Upper lobe of left lung (tissue), 6 donors: ENCODE measurements around the gene SLC49A3. TPM values are rescaled to one million over a fixed set of nuclear protein-coding genes. Genes with fewer than 3 reads are reported as not detected.
A peak's percentile ranks its signal among the peaks of the same experiment; 100 is the strongest.

Source experiments
- ATAC-seq, 2 donors: fragments of 200-7000 bp; cut with Tn5 transposase; one replicate each; pipeline ENCODE4 v1.9.1; 2022; ENCODE audit warnings: mild to moderate bottlenecking in 2 of 2, moderate library complexity in 2 of 2; ENCODE audit not compliant: low FRiP score in 2 of 2
- DNase-seq, 2 donors: peaks; one replicate each; pipeline ENCODE4 v3.0.0-alpha.2; 2019 to 2020
- H3K27ac ChIP-seq, 4 donors: fragments of 200-600 bp; sonication (generic); one replicate each; pipeline ENCODE4 v1.5.1; 2016 to 2019
- H3K27me3 ChIP-seq, 4 donors: fragments of 200-600 bp; sonication (generic); one replicate each; pipeline ENCODE4 v1.5.1; 2017 to 2019
- H3K36me3 ChIP-seq, 4 donors: fragments of 200-600 bp; sonication (generic); one replicate each; pipeline ENCODE4 v1.5.1; 2016 to 2019
- H3K4me1 ChIP-seq, 4 donors: fragments of 200-600 bp; sonication (generic); one replicate each; pipeline ENCODE4 v1.5.1; 2018 to 2019
- H3K4me3 ChIP-seq, 4 donors: fragments of 200-600 bp; sonication (generic); one replicate each; pipeline ENCODE4 v1.5.1; 2017 to 2019; ENCODE audit warnings: mild to moderate bottlenecking in 2 of 4, moderate library complexity in 1 of 4
- H3K9me3 ChIP-seq, 4 donors: fragments of 200-600 bp; sonication (generic); one replicate each; pipeline ENCODE4 v1.5.1; 2018 to 2019
- EP300 ChIP-seq, 4 donors: sonication (generic); formaldehyde crosslinking; IDR thresholded peaks; one replicate each; pipeline ENCODE4 v1.5.1; 2017; ENCODE audit warnings: antibody characterized with exemption in 4 of 4, control low read depth in 2 of 4
- POLR2A ChIP-seq, 4 donors: fragments of 450-650 bp; IDR thresholded peaks; one replicate each; pipeline ENCODE4 v1.5.1; 2016 to 2017; ENCODE audit warnings: antibody characterized with exemption in 4 of 4, mild to moderate bottlenecking in 2 of 4
- POLR2AphosphoS5 ChIP-seq, 2 donors: sonication (generic); formaldehyde crosslinking; IDR thresholded peaks; one replicate each; pipeline ENCODE4 v1.5.1; 2017; ENCODE audit warnings: antibody characterized with exemption in 2 of 2
- WGBS, 2 donors: methylation state at CpG; one replicate each; pipeline ENCODE4 v1.1.5; 2017 to 2018; 5-methylcytosine and 5-hydroxymethylcytosine counted together
- total RNA-seq, 6 donors: library from RNA; depleted of rRNA in 4 of 6; stranded (reverse); fragments of >200 nt in 4 of 6; gene quantifications; one replicate each; pipeline versions ENCODE4 v1.1.0 to v1.2.1, GENCODE V29; 2016 to 2021
- TF ChIP-seq, protein P1 (sequence below), 6 experiments: fragments of 450-650 bp in 4 of 6; fragments of 200-600 bp in 2 of 6; sonication (generic) in 2 of 6; IDR thresholded peaks; one replicate each; pipeline ENCODE4 v1.5.1; 2016 to 2019; ENCODE audit warnings: antibody characterized with exemption in 6 of 6
- donor health status: DM: no; HTN: no; CAD: no; lungs with moderate emphysema.
- donor health status: DM: no; HTN: yes; CAD: no; lungs with severe emphysema.

The SLC49A3 gene
- total RNA-seq, 6 donors from 2014 or later = 12.2 to 65.0 (median 32.3) TPM

DNA sequence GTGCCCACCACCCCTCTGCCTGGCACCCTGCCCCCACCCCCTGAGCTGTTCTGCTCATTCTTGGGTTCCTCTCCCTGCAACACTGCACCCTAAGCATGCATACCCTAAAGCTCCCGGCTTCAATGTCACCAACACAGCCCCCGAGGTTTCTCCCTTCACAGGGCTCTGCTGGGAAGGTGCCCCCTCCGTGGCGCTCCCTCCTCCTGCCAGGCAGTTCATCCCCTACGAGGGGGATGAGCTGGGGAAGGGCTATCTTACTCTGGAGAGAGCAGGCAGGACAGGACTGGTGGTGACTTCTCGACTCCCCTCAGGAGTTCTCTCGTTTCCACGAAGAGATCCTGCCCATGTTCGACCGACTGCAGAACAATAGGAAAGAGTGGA is 21.4 kb downstream of the SLC49A3 start:
- TF ChIP-seq, protein P1, sequence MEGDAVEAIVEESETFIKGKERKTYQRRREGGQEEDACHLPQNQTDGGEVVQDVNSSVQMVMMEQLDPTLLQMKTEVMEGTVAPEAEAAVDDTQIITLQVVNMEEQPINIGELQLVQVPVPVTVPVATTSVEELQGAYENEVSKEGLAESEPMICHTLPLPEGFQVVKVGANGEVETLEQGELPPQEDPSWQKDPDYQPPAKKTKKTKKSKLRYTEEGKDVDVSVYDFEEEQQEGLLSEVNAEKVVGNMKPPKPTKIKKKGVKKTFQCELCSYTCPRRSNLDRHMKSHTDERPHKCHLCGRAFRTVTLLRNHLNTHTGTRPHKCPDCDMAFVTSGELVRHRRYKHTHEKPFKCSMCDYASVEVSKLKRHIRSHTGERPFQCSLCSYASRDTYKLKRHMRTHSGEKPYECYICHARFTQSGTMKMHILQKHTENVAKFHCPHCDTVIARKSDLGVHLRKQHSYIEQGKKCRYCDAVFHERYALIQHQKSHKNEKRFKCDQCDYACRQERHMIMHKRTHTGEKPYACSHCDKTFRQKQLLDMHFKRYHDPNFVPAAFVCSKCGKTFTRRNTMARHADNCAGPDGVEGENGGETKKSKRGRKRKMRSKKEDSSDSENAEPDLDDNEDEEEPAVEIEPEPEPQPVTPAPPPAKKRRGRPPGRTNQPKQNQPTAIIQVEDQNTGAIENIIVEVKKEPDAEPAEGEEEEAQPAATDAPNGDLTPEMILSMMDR (IDR thresholded peaks at IDR 0.05) = no peak
- TF ChIP-seq POLR2AphosphoS5 (IDR thresholded peaks at IDR 0.05) = no peak
- no peaks in the 10 kb centered on the region for H3K9me3 ChIP-seq
- peaks cover 7 to 22% (median 8%) of the 10 kb centered on the region in 4 donors for H3K4me1 ChIP-seq

DNA sequence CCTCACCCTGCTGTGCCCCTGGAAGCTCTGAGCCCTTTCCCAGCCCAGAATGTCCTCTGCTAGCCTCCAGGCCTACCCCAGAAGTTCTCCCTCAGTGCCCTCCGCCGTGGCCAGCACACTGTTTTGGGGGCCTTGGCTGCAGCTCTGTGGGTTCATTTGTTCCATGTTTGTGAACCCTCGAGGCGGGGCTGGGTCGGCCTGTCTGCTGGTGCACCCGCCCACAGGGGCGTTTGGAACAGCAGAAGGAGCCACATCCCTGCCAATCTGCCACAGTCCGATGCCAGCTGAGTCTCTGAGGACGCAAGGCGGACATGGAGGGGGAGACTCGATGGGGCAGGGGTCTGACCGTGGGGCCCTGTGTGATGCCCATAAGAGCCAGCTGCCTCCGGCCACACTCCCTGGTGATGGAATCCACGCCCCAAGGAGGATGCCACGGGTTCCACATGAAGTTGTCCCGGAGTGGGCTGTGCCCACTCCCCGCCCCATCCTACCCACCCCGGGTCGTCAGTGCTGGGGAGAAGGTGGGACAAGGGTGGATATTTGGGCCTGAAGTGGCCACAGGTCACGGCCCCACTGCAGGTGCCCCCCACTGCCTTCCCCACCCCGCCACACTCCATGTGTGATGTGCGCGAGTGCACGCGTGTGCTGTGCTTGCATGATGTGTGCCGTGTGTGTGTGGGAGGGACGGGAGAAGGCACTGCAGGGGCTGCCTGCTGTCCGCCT is 22.0 kb downstream of the SLC49A3 start:
- H3K27ac ChIP-seq = no peak overlapping the region
- DNase-seq (peak in 1 of 2 donors; percentile 53), ATAC-seq (no peak)
- TF ChIP-seq, protein P1 (IDR thresholded peaks at IDR 0.05) = no peak
- TF ChIP-seq POLR2AphosphoS5 (IDR thresholded peaks at IDR 0.05) (no peak), POLR2A (IDR thresholded peaks at IDR 0.05) (no peak), EP300 (IDR thresholded peaks at IDR 0.05) (no peak)
- no peaks in the 10 kb centered on the region for H3K9me3 ChIP-seq
- 92 to 93% methylated on average over 17 to 28 of the region's 28 CpGs for WGBS, 2 donors
- H3K4me1 ChIP-seq = peaks cover 7 to 21% (median 8%) of the 10 kb centered on the region in 4 donors
- H3K4me3 ChIP-seq = no peak overlapping the region
- peaks cover 0 to 22% (median 7%) of the 10 kb centered on the region in 4 donors for H3K36me3 ChIP-seq
- no peaks in the 10 kb centered on the region for H3K27me3 ChIP-seq

More for the DNA sequence above, 21.4 kb downstream of the SLC49A3 start:
- Histone ChIP-seq H3K27me3 (no peaks in the 10 kb centered on the region), H3K36me3 (peaks cover 3 to 28% (median 12%) of the 10 kb centered on the region in 4 donors), H3K27ac (no peak overlapping the region), H3K4me3 (no peak overlapping the region)
- ATAC-seq (no peak), DNase-seq (no peak)
- WGBS, 2 donors = 64 to 78% methylated on average over 6 to 10 of the region's 10 CpGs

DNA sequence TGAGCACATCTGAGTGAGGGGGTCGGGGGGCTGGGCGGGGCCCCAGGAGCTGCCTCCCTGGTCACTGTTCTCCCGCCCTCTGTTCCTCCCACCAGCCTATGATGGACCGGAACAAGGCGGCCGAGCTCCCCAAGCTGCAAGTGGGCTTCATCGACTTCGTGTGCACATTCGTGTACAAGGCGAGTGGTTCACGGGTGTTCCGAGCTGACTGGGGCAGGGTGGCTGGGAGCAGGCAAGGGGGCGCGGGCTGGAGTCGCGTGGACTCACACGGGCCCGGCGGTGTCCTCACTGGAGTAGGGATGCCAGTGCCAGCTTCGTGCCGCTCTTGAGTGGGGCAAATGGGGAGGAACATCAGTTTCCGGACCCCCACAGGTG is 22.5 kb downstream of the SLC49A3 start:
- peak in 1 of 2 donors; percentile 83 for DNase-seq
- Histone ChIP-seq H3K27ac (no peak overlapping the region), H3K4me1 (peaks cover 7 to 21% (median 8%) of the 10 kb centered on the region in 4 donors), H3K27me3 (no peaks in the 10 kb centered on the region), H3K36me3 (peaks cover 0 to 16% (median 1%) of the 10 kb centered on the region in 4 donors), H3K9me3 (no peaks in the 10 kb centered on the region), H3K4me3 (no peak overlapping the region)
- TF ChIP-seq, protein P1 (IDR thresholded peaks at IDR 0.05) = no peak
- no peak for TF ChIP-seq POLR2A (IDR thresholded peaks at IDR 0.05)
- TF ChIP-seq EP300 (IDR thresholded peaks at IDR 0.05) = no peak
- TF ChIP-seq POLR2AphosphoS5 (IDR thresholded peaks at IDR 0.05) = no peak
- 87 to 89% methylated on average over 8 to 22 of the region's 22 CpGs for WGBS, 2 donors
- no peak for ATAC-seq

DNA sequence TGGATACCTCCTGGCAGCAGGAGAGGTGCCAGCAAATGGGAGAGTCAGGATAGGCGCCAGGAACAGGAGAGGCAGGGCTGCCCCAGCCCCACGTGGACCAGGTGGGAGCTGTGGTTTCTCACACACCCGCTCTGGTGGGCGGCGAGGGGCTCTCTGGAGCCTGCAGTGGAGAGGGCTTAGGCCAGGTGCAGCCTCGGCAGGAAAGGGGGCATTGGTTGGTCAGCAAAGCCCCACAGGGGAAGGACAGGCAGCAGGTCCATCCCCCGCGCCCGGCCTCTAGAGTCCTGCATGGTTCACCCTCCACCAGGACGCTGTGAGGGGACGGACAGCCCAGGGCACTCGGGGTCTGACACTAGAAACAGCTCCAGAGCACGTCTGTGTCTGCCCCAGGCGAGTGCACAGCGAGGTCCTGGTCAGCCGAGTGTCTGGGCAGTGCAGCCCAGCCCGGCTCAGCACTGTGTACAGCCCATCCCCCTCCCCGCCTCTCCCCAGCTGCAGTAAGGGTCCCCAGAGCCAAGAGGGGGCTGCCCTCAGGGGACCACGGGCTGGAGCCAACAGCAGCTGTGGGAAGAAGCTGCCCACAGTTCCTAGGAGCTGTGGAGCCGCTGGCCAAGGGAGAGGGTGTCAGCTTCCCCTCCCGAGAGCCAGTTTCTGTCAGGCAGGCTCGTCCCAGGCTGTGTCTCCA is 23.1 kb downstream of the SLC49A3 start:
- peak in 1 of 2 donors; percentile 72 for DNase-seq
- TF ChIP-seq EP300 (IDR thresholded peaks at IDR 0.05) (no peak), POLR2A (IDR thresholded peaks at IDR 0.05) (no peak), POLR2AphosphoS5 (IDR thresholded peaks at IDR 0.05) (no peak)
- TF ChIP-seq, protein P1 (IDR thresholded peaks at IDR 0.05) = no peak
- Histone ChIP-seq H3K27ac (no peak overlapping the region), H3K4me1 (peaks cover 7 to 21% (median 8%) of the 10 kb centered on the region in 4 donors), H3K9me3 (no peaks in the 10 kb centered on the region), H3K4me3 (no peak overlapping the region), H3K36me3 (peaks cover 0 to 11% (median 0%) of the 10 kb centered on the region in 4 donors), H3K27me3 (no peaks in the 10 kb centered on the region)
- 74 to 78% methylated on average over 5 to 22 of the region's 22 CpGs for WGBS, 2 donors
- ATAC-seq = peak in 1 of 2 donors; percentile 2
